Inflammatory macrophage treated with lipopolysaccharide for 4 hours (primary cell): ENCODE data around the gene CD180.

Source experiments
- DNase-seq: peaks from one replicate; pipeline ENCODE4 v3.0.0-alpha.2; 2020

Gene CD180

DNA sequence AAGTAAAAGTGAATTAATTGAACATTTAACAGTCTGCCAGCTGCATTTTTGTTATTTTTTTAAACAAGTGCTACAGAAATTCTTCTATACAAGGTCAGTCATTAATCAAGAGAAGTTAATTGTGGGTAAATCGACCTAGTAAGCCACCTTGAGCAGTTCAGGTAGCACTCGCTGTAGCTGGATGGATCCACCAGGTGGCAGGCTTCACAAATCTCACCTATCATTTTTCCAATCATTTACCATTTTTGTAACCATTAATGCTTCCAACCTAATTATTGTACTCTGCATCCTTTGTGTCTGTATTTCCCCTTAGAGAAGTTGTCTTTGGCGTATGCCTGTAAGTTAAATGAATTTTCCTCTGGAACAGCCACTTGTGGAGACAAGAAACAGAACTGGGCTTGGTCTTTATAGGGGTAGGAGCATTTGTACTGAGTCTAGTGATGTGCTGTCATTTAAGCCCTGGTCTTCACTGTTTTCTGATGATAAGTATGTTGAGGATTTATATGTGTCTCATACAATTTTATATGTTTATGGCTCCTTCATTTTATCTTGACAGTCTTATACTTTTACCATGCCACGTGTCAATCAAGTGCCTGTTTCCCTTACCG is 39.5 kb downstream of the CD180 start:
- no peak for DNase-seq

DNA sequence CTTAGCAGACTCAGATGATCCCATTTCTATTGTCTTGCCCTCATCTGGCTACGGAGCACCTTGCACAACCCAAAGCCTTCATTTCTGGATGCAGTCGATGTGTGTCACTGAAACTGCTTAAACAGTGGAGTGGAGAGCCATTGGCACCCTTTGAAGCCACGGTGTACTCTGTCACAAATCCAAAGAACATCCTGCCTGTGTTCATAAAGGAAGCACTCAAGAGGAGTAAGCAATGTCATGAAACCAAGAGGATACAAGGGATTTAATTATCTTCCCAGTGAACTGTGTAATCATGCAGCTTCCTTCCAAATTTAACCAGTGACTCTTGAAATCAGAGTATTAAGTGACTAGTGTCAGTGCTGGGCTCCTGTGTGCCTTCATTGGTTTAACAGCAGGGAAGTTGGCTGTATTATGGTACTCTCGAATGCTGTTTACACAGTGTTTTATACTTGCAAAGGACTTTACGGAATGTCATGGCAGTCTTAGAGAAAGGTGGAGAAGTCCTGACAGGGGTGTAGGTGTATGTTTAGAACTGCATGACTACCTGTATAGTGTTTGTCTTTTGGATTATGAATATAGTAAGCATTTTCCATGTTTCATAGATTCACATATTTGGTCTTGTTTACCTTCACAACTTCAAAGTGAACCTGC is 41.9 kb downstream of the CD180 start:
- DNase-seq: no peak

DNA sequence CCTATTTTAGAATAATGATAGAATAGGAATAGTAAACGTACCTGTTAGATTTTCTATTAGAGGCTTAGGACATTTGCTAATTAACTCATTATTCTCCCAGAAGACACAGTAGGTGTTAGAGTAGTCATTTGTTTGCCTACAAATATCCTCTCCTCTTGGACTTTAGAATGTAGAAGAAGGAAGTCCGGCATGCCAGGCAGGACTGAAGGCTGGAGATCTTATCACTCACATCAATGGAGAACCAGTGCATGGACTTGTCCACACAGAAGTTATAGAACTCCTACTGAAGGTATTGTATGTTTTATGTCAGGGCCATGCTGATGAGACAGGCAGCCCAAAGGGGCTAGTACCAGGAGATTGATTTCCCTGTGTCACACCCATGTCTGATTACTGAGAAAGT is 43.3 kb downstream of the CD180 start:
- DNase-seq: no peak

DNA sequence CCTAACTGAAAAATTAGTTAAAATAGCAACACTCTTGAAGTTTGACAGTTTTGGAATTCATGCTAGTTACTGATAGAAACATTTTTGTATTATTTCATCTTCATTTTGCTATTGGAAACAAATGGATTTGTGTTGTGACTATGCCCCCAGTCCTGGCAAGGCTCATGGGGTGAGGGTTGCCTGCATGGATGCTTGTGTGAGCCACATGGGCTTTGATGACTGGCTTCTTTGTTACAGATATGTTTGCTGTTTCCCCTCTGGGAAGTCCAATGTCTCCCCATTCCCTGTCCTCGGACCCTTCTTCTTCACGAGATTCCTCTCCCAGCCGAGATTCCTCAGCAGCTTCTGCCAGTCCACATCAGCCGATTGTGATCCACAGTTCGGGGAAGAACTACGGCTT is 44.2 kb downstream of the CD180 start:
- DNase-seq: no peak

DNA sequence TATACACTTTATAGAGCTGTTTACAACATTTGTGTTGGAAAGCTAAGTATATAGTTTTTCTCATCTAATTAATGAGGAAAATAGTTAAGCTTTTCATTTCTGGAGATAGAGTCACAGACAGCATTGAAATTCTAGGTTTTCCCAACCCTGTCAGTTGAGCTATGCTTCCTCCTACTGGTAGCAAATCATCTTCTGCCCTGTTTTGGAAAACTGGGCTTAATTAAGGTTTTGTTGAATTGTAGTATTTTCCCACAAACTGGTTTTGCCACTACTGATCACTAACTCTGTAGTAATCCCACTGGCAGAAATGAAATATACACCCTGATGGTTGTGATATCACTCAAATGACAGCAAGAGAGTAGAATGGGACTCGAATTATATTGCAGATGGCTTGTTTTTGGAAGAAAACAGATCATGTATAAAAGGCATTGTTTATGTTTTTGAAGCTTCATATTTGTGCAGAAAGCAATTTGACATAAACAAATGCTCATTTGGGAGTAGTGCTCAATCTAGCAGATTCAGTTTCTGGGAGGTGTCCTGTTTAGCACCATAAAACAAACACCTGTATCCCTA is 46.6 kb downstream of the CD180 start:
- DNase-seq: no peak

DNA sequence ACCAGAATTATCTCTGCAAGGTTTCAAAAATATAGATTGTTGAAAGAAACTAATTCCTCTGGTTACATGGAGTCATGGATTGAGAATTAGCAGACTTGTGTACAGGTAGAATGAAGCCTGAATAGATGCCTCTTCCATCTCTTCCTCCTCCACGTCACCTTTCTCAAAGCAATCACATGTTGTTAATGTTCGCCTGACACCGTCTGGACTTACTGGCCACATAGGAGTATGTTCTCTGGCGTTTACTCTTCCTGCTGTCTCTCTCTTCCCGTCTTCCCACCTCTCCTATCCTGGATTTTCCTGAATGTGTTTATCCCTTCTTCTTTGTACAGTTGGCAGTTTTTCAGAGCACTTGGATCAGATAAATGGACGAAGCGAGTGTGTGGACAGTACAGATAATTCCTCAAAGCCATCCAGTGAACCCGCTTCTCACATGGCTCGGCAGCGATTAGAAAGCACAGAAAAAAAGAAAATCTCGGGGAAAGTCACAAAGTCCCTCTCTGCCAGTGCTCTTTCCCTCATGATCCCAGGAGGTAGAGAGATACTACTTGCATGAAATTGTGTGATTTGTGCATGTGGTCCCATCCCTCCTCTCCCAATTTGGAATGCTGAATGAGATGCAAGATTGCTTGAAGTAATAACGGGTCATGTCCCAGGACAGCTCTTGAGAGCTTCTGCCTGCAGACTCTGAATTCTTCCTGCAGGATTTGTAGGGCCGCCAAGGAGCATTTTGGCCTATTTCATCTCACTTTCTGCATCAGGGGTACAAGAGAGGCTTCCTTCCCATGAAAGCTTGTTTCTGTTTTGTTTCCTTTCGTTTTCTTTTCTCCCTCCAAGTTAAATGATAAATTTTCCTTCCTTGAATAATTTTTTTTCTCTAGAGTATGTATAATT is 47.3 kb downstream of the CD180 start:
- no peak for DNase-seq

DNA sequence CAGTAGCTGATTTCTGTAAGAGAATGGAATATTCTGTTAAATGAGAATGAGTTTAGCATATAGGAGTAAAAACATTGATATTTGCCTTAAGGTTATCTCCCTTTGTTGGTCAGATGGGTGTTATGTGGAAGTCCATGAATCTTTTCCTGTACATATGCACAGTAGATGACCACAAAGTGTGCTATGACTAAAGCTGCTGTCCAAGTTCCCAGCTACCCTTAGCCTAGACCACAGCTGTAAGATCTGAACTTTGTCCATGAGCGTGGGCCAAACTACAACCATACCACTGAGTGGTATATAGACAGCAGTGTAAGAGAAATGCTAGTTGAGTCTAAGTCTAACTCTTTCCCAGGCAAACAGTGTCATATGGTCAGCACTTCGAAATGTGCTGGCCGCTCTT is 48.8 kb downstream of the CD180 start:
- DNase-seq: no peak

DNA sequence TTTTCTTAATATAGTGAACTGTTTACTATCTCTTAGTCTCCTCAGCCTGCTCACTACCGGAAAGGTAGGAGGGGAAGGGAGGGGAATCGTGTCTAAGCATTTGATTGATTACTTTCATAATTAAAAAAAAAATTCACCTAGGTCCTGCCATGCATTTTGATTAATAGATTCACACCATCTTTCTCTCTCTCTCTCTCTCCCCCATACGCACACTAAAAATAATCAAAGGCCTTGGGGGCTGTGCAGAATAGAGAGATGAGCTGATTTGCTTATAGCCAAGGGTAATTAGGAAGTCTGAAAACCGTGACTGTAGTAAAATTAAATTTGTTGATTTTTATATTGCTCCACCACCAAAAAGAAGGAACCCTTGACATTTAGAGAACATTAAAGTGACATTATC is 49.6 kb downstream of the CD180 start:
- no peak for DNase-seq

DNA sequence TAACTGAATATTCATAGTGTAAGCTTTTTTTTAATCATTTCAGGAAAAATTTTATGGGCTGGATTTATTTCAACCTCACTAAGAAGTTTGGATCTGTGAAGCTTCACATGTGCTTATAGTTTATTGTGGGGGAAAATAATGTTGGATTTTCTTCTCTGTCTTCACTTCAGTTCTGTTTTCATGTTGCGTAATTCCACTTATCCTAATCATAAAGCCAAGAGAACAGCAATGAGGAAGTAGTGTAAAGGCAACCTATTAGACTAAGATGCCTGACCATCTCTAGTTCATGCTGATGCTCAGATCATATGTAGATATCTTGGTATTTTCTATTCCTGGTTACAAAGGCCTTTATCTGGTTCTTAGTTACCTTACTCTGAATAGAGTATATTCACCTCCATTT is 50.0 kb downstream of the CD180 start:
- peak; percentile 73 for DNase-seq

DNA sequence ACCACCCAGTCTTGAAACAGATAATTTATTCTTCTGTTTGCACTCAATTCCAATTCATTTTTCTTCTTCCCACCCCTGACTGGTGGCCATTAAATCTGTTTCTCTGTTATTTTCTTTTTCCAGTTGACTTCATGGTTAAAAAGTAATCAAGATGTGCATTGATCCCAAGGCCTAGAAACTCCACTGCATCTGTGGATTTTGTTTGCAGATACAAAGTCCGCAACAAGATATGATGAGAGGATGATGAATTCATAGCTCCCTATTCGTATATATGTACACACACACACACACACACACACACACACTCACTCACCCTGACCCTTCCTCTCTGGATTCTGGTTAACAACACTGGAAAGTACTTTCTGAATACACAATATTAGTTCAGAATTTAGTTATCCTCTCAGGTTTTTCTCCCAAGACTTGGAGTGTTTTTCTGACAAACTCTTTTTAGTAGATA is 52.4 kb downstream of the CD180 start:
- no peak for DNase-seq

DNA sequence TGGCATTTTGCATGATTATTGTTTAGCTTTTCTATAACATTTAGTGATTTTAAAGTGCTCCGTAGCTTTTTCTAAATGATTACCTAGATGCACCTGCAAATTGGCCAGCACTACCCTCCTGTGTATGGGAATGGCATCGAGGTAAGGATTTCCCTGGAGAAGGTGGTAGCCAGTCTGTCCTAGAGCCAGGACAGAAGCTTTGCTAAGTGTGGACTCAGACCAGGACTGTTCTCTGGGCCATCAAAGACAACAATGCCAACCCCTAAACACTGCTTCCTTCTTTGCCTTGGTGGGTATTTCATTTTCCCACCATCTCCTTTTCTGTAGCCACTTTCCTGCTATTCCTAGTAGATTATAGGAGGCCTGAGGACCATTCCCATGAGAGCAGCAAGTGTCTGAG is 53.0 kb downstream of the CD180 start:
- no peak for DNase-seq

DNA sequence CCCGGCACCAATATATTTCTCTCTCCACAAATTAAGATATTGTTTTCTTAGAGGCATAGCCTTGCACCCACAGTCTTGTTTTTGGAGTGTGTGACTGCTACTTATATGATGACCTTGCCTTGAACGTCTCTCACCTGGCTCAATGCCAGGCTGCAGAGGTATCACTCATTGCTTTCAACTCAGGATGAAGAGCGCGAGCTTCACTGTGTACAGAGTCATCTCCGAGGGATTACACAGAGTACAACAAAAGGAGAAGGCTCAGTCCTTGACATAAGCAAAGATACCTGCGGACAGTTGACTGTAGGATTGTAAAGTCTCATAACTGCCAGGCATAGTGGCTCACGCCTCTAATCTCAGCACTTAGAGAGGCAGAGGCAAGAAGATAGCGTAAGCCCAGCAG is 53.8 kb downstream of the CD180 start:
- no peak for DNase-seq

DNA sequence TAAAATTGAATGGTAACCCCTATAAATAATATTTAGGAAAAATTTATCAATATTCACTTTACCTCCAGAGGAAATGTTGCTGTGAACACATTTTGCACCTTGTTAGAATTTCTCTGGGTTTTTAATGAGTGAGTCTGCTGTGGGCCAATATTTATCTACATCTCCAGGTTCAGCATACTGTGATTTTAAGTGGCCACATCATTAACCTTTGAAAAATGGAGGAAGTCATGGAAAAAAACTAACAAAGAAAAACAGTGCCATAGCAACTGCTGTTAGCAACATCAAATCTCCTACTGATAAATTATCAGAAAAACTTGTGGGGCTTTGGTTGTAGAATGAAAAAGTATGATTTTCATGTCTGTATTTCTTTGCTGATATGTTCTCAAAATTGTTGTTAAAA is 55.0 kb downstream of the CD180 start:
- no peak for DNase-seq

DNA sequence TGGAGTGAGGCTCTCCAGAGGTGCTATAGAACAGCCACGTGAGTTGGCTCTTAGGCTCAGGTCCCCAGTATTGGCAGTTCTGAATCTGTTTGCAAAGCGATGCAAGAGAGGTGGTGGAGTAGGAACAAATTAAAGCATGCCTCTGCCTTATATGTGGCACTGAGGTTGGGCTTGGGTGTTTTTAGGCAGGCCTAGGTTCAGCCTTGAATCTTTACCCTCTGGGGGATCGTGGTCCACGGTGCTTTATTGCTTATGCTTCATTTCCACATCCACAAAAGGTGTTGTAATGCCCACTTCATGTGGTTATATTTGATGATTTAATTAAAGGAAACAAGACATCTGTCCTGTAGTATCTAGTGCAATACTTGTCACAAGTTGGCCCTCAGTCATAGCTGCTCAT is 56.2 kb downstream of the CD180 start:
- DNase-seq: no peak

DNA sequence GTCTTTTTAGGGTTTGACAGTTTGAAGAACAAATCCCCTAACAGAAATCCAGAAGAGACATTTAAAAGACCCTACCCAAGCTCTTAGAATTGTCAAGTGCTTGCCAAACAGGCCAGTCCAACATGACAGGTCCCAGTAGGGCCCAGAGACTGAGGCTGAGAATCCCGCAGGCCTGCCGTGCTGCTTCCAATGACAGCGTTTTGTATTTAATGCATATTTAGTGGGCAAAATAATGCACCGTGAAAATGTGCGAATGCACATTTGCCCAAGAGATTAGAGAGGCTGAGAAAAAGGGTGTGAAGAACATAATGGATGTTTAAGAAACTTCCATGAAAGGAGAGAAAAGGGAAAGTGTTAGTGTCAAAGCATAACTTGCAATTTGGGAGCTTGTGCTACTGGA is 57.6 kb downstream of the CD180 start:
- DNase-seq: no peak

DNA sequence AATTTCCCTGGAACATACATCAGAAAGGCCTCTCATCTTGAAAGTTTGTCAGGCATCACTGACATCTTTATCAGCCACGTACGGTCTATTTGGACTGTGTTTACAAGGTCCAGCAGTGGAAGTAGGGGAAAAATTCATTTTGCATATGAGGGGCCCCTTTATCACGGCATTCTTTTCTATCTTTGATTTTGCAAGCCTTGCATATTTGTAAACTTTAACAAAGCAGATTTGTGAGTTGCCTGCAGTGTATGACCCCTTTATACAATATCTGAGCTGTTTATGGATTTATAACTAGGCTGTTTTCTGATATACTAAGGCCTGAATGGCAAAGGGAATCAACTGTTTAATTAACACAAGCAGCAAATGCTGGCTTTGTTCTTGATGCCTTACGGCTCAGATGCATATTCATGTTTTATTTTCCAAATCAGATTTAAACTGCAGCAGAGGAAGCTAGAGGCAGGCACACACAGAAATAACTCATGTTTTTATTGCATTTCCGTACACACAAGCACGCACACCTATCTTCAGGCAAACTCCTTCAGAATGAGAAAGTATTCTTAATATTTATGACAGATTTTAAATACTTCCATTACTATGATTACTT is 61.1 kb downstream of the CD180 start:
- DNase-seq: no peak

DNA sequence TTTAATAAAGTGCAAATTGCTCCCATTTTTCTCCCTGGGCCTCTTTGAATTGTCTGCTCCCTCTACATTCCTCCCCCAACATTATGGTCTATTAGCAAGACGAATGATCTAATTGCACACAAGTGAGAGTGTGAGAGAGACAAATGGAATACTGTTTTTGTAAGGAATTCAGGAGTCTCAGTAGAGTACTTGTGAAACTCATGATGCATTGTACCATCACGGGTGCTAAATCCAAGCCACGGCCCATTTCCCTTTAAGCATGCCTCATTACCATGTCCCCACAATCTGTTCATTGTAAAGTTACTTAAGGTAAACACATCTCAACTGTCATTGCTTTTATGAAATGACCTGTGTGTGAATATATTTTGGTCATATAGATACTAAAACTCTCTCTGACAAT is 62.8 kb downstream of the CD180 start:
- DNase-seq: no peak

DNA sequence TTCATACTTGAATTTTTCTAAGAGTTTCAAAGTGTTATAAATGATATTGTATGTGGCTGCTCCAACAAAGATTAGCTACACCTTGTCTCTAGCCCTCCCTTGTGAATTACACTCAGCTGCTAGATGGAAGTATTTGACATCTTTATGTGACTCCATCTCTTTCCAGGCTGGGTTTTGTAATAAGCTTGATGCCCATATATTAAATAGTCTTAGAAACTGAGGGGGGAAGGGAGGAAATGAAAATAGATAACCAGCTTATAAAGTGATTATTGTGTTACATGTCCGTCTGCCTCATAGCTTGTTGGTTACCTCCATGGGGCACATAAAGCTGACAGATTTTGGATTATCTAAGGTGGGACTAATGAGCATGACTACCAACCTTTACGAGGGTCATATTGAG is 63.4 kb downstream of the CD180 start:
- no peak for DNase-seq

DNA sequence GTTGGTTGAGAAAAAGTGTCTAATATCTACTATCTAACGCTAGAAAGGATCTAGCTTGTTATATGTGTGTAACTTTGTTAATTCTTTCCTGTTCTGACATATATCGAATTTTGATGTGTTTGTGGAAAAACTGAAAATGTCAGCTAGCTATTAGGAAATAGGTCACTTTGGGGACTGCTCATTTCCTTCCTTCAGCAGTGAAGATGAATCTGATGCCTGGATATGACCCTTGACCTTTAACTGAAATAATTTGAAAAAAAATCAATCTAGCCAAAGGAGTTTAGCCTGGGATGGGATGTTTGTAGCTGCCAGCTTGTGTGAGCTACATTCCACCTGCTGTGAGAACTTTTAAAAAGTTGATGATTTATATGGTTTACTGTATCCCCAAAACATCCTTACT is 66.8 kb downstream of the CD180 start:
- DNase-seq: no peak
